Bone marrow (tissue), 2 donors: Measurements from ENCODE around the gene ARHGEF19.
"Not testable (repeated sequence)": the region's sequence is repeated elsewhere in the genome, so short reads cannot be mapped to it uniquely, and the experiment has no call there.

Source experiments
- DNase-seq, 2 donors: peaks; one replicate each; lab custom pipeline; 2025; lab: John Stamatoyannopoulos, UW

Gene ARHGEF19

DNA sequence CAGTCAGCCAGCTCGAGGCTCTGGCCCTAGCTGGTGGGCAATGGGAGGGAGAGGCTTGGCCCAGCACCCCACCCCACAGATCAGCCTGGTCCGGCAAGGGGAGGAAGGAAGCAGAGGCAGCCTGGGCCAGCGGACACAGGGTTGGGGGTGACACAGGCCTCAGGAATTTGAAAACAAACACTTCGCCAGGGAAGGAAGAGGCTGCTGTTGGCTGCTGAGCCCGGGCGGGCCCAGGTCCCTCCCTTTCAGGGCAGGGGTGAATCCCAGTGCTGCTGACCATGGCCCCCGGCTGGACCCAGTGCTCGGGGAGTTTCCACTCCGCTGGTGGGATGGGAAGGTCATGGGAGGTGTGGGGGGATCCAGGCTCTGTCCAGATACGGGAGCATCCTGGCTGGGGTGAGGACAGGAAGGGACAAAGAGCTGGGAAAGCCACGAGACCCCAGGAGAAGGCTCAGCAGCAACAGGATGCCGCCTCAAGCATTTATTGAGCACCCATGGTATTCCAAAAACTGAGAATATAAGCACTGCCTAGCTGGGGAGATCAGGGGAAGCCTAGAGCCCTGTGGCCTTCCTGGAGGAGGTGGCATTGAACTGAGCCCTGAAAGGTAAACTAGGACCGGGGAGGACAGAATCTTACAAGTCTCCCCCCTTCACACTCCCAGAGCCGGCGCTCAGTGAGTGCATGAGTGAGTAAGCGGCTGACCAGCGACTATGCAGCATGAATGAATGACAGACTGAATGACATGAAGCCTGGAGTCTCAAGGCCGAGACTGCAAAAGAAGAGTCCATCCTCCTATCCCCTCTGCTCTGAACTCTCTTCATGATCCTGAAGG, 30.3 kb downstream of the ARHGEF19 start:
- no peak for DNase-seq

DNA sequence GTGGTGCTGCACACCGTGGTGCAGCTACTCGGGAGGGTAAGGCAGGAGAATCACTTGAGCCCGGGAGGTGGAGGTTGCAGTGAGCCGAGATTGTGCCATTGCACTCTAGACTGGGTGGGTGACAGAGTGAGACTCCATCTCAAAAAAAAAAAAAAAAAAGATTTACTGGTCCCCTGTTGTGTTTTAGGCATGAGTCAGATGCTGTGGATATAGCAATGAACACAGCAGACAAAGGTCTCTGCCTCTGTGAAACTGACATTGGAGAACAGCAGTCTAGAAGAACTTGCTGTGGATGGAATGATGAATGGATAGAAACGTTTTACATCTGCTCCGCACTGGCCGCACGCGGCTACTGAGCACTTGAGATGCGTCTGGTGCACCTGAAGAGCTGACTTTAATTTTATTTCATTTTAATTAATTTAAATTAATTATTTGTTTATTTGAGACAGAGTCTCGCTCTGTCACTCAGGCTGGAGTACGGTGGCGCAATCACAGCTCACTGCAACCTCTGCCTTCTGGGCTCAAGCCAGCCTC, 32.1 kb downstream of the ARHGEF19 start:
- no peak for DNase-seq

DNA sequence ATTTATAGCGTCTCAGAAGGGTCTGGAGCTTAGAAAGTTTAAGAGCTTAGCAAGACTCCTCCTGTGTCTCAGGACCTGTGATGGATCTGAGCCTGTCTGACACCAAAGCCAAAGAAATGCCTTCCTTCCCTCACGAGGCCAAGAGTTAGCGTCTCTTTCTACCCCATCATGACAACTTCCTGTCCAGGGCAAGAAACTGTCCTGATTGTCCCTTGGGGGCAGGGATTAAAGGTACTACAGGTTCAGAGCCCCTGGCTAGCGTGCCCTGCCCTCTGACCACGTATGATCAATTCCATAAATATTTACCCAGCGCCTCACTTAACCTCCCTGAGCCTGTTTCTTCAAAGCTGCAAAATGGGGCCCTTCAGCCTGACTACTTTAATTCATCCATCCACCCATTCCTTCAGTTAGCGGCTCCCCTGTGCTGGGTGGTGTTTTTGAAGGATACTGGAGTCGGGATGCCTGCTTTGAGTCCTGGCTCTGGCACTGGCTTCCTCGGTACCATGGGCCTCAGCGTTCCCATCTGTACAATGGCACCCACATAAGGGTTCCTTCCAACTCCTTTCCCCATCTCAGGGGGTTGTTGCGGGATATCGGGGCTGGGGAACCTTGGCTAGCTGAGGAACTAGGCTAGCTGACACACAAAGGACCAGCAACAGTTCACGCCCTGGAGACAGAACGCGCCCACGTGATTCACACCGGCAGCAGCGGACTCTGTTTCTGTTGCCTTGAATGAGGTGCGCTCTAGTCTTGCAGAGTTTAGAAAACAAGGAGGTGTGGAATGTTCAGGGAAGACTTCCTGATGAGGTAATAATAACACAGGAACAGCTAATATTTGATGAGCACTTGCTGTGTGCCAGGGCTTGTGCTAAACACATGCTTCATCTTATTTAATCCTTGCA, 33.6 kb downstream of the ARHGEF19 start:
- DNase-seq = no peak

DNA sequence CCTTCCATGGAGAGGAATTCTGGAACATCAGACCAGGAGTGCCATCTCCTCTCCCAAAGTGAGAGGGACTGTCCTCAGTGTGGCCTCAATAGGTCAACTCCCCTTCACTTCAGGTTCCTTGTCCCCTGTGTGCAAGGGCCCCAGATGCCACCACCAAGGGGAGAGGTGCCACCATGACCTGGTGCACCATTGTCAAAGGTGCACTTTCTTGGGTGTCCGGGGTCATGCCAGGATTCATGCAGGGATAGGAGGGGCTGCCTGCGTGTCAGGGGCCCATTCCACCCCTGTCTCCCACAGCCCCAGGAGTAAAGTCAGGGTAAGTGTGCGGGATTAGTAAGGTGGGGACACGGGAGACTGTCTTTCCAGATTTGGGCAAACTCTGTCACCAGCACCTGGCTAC, 35.1 kb downstream of the ARHGEF19 start:
- DNase-seq = no peak

DNA sequence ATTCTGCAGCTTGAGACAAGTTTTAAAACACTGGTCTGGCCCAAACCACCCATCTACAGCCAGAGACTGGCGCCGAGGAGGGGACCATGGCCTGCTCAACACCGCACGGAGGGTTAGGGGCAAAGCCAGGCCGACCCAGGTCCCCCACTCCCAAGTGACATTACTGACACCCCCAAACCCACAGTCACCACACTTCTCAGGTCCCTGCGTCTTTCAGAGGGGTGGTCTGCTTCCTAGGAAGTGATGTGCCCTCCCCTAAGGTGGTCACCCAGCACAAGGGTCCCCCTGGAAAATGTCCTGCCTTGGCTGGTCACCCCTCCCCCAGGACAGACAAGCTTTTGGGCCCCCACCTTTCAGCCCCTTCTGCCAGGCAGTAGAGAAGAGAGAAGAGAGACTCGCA, 35.8 kb downstream of the ARHGEF19 start:
- DNase-seq = no peak

DNA sequence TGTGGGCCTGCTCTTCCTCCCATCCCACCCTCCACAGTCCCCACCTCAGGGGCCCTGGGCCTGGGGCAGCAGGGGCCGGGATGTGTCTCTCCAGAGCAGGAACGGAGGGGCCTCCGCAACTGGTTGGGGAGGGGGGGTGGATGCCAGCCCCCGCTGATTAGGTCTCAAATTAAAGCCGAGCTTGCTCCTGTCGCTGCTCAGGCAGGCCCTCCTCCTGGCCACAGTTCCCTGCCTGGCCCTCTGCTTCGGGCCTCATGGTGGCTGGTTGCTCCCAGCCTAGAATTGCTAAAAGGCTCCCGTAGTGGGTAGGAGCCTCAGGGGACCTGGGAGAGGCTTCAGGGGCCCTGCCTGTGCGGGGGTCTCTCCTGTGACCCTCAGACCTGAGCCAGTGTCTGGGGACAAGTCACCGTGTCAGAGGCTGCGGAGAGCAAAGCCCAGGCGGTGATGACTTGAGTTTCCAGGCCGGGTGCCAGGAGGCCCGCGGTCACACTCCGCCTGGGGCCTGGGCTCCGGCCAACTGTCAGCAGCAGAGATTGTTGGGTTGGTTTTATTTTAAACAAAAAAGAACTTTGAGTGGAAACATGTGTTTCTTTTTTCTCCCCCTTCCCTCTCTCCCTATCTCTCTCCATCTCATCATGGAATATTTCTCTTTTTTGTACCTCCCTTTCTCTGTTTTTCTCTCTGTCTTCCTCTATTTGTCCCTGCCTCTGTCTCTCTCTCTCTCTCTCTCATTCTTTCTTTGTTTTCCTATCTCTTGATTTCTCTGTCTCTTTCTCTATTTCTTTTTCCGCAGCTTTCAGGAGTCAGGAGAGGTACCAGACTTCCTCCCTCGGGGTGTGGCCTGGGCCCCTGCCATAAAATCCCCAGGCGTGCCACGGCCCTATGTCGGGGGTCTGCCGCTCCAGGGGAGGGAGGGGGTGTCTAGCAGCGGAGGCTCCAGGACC, 36.6 kb downstream of the ARHGEF19 start:
- peak in 1 of 2 donors; percentile 34 for DNase-seq

DNA sequence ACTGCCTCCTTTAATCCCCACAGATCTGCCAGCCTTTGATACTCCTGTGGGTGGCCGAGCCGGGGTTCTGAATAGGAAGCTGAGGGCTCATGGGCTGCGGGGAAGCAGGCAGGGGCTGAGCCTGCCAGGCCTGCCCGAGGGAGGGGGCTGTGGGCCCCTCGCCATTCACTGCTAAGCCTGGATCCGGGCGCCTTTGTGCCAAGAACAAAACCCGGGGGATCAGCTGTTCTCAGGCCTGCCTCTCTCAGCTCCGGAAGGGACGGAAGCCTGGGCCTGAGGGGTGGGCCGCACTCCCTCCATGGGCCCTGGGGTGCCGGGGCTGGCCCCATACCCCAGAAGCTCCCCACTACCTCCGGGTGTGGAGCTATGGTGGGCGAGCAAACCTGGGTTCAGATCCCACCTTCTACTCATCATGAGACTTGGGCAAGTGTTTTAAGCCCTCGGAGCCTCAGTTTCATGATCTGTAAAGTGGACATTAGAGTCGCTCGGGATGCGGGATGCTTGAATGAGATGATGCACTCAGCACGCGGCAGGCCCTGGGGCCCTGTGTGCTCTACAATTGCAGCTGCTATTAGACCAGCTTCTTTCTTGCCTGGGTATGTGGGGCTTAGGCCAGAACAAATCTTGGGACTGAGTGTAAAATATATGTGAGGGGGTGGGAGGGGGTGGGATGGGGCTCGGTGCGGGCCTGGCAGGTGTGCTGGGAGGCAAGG, 37.4 kb downstream of the ARHGEF19 start:
- no peak for DNase-seq

DNA sequence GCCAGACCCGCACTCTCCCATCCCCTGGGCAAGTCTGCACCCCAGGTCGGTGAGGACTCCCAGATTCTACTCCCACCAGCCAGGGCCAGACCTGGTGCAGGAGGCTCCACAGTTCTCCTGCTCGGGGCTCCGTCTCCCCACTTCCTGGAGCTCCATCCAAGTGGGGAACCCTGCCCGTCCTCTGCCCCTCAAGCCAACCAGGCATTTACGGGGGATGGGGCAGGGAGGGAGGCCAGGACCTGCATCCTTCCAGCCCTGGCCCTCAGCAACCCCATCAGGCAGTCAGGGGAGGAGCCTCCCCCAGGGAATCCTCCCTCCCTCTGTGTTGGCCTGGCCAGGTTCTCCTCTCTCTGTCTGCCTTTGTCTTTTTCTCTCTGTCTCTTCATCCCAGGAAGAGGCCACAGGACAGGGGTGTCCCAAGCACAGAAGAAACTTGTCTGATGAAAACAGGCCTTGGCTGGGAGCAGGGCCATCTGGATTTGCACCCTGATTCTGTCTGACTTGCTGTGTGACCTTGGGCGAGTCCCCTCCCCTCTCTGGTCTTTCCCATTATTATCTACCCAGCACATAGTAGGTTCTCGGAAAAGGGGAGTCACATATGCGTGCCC, 38.1 kb downstream of the ARHGEF19 start:
- no peak for DNase-seq

DNA sequence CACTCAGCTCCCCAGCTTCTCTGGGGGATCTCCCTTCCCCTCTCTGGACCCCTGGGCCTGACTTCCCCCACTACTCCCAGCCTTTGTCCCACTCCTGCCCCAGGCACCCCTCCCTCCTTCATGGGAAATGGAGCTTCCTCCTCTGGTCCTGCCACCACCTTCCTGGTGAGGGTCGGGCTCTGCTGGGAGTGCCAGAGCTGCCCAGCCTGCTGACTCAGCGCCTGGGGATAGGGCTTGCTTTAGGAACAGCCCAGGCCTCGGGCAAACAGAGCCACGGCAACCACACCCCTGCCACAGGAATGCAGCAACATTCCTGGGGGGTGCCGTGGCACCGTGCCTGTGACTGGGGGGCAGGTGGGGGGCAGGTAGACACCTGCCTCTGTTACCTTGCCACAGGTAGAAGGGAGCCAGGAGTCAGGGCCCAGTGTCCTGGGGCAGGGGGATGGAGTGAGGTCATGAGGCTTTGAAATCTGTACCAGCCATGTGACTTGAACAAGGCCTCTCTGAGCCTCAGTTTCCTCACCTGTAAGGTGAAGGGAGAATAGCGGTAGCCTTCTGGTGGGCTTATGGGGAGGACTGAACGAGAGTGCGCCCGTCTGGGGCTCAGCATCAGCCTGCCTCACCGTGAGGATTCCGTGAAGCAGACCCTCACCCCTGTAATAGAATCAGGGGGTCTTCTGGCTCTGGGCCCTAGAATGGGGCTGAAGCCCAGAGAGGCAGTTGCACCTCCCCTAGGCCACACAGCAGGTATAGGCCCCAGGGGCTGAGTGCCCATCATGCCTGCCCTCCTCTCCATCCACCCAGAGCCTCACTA, 38.8 kb downstream of the ARHGEF19 start:
- DNase-seq = peak in 1 of 2 donors; percentile 66

DNA sequence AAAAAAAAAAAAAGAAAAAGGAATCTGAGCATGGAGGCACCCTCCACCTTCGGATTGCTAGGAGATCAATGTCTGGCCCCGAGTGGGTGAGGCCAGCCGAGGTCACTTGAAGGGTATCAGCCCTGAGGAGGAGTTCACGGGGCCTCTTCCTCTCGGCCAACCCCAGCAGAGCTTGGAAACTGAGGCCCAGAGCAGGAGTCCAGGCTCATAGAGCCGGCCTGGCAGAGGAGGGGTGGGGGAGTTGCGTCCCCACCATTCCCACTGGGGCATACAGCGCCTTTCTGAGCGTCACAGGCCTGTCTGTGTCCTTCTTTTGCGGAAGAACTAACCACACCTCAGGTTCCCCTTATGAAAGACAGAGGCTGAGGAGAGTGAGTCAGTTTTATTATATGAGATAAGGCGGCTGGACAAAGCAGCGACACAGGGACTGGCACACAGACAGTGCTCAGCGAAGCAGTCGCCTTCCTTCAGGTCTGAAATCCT, 39.4 kb downstream of the ARHGEF19 start:
- DNase-seq = peak in 1 of 2 donors; percentile 67

DNA sequence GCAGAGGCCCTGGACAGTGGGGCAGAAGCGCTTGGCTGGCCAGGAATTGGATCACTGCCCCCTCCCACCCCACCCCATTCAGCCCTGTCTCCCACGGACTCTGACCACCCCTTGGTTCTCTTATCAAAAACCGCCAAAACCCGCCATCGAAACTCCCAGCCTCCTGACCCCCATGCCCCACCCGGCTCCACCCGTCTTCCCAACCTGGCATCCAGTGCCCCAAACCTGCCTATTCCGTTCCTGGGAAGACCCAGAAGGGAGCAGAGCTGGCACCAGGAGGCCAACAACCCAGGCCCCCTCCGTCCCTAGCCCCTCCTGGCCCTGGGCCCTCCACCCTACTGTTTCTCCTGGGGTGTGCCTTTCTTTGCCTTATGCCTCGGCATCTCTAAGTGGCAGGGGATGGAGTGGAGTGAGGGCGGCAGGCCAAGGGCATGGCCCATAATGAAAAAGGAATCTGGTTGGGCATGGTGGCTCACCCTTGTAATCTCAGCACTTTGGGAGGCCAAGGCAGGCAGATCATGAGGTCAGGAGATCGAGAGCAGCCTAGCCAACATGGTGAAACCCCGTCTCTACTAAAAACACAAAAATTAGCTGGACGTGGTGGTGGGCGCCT, 40.1 kb downstream of the ARHGEF19 start:
- no peak for DNase-seq

DNA sequence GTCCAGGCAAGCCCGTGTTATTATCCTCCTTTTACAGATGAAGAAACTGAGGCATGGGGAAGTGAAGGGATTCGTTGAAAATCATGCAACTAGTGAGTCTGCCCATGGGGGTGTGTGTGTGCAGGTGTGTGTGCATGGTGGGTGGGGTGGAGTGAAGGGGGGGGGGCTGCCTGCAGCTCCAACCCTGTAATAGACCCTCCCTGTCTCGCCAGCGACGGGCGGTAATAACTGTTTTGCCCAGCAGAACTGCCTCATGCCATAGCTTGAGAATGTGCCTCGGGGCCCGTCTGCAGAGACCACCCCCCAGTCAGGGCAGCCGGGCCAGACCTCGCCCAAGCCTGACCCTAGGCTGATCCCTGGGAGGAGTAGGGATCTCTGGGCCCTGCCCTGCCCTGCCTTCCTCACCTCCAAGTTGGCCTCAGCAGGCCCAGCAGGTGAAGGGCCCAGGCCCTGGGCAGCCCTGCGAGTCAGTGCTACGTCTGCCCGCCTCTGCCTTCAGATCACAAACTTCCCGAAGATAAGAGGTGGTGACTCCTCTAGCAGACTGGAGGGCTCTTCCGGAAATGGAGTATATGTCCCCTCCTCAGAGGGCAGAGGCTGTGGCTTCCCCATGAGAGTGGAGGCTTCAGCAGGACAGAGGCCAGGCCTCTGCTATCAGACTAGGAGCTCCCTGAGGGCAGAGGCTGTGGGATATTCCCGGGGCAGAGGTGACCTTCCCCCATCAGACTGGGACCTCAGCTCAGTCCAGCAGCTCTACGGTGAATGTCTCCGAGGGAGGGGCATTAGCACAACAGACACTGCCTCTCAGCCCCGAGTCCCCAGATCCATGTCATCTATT, 40.9 kb downstream of the ARHGEF19 start:
- no peak for DNase-seq

DNA sequence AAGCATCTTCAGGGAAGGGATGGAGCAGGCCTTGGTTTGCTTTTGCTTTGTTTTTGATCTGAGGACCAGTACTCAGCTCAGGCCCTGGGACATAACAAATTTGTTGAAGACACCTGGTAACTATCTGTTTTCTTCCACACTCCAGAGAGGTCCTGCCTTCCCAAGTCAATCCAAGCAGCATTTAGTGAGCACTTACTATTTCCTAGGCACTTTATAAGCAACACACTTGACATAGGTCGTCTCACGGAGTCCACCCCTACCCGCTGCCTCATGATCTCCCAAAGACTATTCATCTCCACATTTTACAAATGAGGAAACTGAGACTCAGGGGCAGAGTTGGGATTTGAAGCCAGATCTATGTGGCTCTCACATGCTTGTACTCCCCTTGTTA, 42.2 kb downstream of the ARHGEF19 start:
- no peak for DNase-seq

DNA sequence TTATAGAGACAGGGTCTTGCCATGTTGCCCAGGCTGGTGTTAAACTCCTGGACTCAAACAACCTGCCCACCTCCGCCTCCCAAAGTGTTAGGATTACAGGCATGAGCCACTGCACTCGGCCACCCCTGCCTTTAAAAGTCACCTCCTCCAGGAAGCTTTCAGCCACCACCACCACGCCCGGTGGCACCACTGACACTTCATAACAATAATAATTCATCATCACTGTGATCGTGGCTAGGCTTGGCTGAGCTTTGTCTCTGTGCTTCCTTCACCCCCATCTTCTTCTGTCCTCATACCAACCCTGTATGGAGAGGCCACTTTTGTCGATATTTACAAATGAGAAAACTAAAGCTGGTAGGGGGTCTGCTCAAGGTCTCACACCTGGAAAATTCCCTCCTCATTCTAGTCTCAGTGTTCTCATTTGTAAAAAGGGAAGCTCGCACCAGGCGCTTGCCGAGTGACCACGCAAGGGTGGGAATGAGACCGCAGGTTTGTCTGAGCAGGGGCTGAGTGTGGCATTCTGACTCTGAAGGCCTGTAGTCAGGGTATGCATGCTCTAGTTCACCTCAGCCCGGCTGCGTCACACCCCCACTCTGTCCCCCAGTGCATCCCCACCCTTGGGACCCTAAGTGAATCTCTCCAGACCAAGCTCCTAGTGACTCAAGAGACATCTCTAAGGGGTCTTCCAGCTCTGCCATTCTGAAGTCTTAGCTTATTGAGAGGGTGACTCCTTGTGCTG, 43.7 kb downstream of the ARHGEF19 start:
- DNase-seq = no peak

DNA sequence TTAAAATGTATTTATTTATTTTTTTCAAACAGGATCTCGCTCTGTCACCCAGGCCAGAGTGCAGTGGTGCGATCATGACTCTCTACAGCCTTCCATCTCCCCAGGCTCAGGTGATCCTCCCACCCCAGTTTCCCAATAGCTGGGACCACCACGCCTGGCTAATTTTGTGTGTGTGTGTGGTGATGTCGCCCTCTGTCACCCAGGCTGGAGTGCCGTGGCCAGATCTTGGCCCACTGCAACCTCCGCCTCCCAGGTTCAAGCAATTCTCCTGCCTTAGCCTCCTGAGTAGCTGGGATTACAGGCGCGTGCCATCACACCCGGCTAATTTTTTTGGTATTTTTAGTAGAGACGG, 44.3 kb downstream of the ARHGEF19 start:
- DNase-seq = not testable (repeated sequence)

DNA sequence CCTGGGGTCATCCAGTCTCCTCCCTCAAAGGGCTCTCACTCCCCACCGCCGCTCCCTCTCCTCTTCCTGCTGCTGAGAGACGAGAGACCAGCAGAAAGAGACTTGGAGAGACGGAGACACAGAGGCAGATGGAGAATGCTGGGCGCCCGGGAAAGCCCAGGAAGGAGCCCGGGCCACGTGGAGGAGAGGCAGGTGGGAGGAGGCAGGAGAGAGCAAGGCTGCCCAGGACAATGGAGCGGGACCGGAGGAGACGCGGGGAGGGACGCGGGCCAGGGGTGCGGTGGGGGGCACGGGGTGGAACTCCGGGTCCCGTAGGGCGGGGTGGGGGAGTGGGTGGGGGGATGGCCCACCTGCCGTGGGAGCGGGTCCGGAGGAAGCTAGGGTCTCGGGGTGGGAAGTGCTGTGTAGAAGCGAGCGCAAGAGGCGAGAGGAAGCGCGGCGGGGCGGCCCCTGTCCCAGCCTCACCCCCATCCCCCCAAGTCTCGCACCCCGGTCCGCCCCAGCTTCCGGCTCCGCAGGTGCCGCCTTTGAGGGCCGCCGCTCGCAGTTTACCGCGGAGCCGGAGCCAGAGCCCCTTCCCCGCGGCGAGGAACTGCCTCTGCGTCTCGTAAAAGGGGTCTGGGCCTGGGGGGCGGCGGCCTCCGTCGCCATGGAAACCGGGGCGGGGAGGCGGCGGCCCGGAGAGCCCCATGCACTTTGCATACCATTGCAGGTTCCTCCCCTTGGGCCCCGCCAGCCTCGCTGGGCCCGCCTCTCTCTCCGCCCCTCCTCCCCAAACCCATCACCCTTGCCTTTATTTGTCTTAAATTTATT, 44.9 kb downstream of the ARHGEF19 start:
- no peak for DNase-seq

DNA sequence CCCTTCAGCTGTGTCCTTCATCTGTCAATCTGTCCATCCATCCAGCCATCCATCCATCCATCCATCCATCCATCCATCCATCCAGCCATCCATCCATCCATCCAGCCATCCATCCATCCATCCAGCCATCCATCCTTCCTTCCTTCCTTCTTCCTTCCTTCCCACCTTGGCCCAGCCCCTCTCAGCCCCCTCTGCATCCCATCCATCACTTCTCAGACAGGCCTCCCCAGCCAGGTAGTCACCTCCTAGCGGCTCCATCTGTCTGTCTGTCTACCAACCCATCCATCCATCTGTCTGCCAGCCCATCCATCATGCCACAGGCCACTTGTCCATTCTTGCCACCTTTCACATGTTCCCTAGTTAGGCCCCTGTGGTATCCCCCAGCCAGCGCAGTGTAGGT, 46.3 kb downstream of the ARHGEF19 start:
- DNase-seq = no peak
